Measurements from ENCODE around the gene ZNF668.

ZNF668 gene

DNA sequence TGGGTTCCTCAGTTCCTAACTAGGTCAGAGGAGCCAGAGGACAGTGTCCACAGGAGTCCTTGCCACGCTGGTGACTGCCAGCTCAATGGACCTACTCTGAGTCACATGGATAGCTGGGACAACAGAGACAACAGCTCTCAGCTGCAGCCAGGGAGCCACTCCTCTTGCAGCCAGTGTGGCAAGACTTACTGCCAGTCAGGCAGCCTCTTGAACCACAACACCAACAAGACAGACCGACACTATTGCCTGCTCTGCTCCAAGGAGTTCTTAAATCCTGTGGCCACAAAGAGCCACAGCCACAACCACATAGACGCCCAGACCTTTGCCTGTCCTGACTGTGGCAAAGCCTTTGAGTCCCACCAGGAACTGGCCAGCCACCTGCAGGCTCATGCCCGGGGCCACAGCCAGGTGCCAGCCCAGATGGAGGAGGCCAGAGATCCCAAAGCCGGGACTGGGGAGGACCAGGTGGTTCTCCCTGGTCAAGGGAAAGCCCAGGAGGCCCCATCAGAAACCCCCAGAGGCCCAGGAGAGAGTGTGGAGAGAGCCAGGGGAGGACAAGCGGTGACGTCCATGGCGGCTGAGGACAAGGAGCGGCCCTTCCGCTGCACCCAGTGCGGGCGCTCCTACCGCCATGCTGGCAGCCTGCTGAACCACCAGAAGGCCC is 6.8 kb upstream of the ZNF668 start:
- no peak for DNase-seq

DNA sequence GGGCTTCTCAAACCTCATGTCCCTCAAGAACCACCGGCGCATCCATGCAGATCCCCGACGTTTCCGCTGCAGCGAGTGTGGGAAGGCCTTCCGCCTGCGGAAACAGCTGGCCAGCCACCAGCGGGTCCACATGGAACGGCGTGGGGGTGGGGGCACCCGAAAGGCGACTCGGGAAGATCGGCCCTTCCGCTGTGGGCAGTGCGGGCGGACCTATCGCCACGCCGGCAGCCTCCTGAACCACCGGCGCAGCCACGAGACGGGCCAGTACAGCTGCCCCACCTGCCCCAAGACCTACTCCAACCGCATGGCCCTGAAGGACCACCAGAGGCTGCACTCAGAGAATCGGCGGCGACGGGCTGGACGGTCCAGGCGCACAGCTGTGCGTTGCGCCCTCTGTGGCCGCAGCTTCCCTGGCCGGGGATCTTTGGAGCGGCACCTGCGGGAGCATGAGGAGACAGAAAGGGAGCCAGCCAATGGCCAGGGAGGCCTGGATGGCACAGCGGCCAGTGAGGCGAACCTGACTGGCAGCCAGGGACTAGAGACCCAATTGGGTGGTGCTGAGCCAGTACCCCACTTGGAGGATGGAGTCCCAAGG is 6.1 kb upstream of the ZNF668 start:
- DNase-seq = no peak

DNA sequence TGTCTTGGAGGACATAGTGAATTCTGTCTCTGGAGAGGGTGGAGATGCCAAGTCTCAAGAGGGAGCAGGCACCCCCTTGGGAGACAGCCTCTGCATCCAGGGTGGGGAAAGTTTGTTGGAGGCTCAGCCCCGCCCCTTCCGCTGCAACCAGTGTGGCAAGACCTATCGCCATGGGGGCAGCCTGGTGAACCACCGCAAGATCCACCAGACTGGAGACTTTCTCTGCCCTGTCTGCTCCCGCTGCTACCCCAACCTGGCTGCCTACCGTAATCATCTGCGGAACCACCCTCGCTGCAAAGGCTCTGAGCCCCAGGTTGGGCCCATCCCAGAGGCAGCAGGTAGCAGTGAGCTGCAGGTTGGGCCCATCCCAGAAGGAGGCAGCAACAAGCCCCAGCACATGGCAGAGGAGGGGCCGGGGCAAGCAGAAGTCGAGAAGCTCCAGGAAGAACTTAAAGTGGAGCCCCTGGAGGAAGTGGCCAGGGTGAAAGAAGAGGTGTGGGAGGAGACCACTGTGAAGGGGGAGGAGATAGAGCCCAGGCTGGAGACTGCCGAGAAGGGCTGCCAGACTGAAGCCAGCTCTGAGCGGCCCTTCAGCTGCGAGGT is 5.4 kb upstream of the ZNF668 start:
- no peak for DNase-seq

DNA sequence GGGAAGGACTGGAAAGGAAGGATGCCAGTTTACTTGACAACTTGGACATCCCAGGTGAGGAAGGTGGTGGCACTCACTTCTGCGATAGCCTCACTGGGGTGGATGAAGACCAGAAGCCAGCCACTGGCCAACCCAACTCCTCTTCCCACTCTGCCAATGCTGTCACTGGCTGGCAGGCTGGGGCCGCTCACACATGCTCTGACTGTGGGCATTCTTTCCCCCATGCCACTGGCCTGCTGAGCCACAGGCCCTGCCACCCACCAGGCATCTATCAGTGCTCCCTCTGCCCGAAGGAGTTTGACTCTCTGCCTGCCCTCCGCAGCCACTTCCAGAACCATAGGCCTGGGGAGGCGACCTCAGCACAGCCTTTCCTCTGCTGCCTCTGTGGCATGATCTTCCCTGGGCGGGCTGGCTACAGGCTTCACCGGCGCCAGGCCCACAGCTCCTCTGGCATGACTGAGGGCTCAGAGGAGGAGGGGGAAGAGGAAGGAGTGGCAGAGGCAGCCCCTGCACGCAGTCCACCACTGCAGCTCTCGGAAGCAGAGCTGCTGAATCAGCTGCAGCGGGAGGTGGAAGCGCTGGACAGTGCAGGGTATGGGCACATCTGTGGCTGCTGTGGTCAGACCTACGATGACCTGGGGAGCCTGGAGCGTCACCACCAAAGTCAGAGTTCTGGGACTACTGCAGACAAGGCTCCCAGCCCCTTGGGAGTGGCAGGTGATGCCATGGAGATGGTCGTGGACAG is 4.7 kb upstream of the ZNF668 start:
- DNase-seq = no peak

DNA sequence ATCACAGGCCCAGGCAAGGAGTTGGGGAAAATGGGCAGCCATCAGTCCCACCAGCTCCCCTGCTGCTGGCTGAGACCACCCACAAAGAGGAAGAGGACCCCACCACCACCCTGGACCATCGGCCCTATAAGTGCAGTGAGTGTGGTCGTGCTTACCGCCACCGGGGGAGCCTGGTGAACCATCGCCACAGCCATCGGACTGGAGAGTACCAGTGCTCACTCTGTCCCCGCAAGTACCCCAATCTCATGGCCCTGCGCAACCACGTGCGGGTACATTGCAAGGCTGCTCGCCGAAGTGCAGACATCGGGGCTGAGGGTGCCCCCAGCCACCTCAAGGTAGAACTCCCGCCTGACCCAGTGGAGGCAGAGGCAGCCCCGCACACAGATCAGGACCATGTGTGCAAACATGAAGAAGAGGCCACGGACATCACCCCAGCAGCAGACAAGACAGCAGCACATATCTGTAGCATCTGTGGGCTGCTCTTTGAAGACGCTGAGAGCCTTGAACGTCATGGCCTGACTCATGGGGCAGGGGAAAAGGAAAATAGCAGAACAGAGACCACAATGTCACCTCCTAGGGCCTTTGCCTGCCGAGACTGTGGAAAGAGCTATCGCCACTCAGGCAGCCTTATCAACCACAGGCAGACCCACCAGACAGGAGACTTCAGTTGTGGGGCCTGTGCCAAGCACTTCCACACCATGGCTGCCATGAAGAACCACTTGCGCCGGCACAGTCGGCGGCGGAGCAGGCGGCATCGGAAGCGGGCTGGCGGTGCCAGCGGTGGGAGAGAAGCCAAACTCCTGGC is 3.8 kb upstream of the ZNF668 start:
- DNase-seq = no peak

DNA sequence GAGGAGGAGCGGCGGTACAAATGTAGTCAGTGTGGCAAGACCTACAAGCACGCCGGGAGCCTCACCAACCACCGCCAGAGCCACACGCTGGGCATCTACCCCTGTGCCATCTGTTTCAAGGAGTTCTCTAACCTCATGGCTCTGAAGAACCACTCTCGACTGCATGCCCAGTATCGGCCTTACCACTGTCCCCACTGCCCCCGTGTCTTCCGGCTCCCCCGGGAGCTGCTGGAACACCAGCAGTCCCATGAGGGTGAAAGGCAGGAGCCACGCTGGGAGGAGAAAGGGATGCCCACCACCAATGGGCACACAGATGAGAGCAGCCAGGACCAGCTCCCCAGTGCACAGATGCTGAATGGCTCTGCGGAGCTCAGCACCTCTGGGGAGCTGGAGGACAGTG is 3.0 kb upstream of the ZNF668 start:
- DNase-seq = no peak

DNA sequence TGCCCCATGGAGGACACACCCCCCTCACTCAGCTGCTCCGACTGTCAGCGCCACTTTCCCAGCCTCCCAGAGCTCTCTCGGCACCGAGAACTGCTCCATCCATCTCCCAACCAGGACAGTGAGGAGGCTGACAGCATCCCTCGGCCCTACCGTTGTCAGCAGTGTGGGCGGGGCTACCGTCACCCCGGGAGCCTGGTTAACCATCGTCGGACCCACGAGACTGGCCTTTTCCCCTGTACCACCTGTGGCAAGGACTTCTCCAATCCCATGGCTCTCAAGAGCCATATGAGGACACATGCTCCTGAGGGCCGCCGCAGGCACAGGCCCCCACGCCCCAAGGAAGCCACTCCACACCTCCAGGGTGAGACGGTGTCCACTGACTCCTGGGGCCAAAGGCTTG is 2.3 kb upstream of the ZNF668 start:
- no peak for DNase-seq

DNA sequence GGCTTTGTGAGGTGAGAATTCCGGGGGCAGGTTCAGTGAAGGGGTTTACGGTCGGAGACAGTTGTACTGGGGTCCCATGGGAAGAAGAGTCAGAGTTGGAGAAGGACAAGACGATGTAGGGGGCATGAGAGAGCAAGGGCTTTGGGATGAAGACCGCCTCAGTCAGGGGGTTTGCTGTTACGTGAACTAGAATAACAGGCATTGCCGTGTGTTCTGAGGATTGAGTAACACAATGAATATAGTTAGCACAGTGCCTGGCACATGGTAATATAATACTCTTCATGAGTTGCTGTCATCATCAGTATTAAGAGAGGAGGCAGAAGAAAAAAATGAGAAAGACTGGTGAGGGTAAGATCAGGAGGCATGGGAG is 759 bp upstream of the ZNF668 start:
- DNase-seq = no peak

DNA sequence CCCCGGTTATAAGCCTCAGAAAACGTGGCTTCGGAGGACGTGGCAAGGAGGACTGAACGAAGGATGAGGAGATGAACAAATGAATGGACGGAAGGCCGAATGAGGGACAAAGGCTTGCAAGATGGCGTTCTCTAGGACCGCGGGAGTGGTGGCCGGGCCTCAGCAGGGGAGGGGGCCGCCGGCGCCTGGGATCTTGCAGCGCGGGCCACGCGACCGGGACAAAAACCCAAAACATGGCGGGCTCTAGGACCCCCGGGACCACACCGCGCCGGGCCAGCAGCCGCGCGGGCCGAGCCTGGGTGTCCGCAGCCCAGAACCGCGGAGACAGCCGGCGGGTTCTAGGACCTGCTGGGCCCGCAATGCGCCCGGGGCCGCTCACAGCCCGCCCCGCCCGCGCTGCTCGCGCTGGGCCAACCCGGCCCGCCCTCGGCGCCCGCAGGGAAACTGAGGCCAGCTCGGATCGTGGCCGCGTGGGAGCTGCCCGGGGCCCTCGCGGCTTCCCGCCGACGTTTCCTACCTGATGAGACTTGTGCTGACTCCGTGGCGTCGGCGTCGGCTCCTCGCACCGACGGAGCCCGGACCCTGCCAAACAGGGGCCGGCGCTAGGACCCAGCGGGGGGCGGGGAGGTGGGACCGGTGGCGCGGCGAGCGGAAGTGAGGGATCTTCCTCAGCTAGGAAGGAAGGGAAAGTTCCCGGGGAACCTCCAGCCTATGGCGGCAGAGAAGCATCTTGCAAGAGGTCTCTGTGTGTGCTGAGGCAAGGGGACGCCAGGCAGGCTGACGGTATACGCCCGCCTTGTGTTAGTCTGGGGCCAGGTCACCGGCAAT is 684 bp downstream of the ZNF668 start:
- DNase-seq = peak; percentile 57

DNA sequence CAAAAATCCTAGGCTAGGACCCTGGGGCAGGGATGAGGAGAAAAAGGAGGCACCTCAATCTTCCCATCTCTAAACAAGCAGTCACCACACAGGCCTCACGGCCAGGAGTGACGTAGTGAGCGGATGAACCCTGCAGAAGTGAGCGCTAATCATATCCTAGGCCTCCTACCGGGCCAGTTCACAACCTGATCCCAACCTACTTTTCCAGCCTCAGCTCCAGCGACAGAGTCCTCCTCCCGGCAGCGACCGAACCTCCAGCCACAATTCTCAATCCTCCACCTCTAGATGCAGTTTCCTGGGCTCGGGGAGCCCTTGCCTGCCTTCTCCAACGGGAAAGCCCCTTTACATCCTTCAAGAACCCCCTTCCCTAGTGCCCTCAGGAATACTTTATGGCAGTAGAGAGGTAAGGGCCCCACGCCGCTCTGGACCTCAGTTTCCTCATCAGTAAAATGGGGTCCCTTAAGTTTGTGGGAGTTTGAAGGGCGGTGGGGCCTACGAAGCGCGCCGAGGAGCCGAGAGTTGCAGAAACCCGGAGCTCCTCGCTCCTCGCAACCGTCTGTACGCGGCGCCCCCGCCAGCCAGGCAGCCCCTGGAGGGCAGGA is 1.4 kb downstream of the ZNF668 start:
- no peak for DNase-seq

DNA sequence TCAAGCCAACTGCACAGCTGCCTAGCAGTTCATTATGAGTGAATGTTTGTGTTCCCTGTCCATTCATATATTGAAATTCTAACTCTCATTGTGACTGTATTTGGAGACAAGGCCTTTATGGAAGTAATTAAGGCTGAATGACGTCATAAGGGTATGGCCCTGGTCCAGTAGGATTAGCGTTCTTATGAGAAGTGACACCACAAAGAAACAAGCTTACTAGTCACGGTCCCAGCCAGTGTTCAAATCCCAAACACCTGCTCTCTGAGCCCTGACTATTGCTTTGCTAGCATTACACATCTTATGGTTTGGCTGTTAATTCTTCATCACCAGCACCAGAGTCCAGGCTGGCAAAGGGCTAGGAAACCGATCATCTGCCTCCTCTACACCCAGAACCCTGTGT is 2.2 kb downstream of the ZNF668 start:
- no peak for DNase-seq

DNA sequence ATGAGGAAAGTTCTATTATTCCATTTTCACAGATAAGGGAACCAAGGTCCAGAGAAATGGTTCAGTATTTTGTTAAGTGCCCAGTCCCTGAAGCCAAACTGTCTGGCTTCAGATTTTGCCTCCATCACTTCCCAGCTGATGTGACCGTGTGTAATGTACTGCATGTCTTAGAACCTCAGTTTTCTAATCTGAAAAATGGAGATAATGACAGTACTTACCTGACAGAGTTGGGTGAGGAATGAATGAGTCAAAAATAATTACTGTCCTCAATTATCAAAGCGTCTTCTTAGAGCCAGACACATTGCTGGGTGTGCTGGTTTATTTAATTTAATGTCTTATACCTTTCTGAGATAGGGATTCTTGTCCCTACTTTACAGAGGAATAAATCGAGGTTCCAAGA is 6.7 kb downstream of the ZNF668 start:
- no peak for DNase-seq

DNA sequence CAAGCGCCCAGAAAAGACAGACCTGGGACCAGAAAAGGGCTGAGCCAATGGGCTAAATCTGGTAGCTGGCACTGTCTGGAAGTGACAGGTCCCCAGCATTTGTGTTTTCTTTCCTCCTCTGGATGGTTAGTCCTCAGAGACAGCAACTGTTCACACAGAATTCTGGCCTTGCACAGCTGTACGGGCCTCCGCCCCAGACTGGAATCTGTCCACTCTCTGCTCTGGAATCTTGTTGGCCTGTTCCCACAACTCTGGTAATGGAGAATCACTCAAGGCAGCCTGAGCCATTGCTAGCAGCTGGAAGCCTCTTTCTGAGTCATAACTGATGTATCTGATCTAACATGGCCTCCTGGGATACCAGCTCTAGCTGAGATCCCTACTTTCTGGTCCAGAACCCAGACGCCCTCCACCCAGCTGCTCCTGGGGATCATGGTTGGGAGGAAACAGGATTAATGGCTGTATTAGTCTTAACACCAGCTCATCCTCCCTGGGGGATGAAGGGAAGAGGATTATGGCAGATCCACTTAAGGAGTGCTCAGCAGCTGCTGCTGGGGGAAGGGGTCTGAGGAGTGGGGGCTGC is 9.1 kb downstream of the ZNF668 start:
- DNase-seq = no peak

DNA sequence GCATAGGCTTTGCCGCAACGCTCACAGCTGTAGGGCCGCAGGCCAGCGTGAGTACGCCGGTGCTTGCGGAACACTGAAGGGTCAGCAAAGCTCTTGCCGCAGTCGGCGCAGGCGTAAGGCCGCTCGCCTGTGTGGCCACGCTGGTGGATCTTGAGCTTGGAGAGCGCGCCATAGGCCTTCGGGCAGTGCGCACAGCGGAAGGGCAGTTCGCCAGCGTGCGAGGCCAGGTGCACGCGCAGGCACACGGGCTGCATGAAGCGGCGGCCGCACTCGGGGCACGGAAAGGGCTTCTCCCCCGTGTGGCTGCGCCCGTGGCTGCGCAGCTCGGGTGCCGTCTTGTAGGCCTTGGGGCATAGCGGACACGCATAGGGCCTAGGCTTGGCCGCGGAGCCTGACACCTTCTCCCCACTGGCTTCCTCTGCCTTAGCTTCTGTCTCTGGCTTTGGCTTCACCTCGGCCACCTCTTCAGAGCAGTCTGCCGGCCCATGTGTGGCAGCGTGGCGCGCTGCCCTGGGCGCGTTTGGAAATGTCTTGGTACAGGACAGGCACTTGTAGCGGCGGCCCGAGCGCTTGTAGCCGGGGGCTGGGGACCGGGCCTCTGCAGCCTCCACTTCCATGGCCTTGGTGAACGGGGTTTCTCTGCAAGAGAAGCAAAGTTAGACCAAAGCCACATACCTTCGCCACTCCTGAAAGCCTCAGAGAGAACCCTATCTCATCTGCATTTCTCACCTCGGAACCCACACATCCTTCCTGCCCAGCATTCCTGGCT is 10.0 kb downstream of the ZNF668 start:
- DNase-seq = no peak

DNA sequence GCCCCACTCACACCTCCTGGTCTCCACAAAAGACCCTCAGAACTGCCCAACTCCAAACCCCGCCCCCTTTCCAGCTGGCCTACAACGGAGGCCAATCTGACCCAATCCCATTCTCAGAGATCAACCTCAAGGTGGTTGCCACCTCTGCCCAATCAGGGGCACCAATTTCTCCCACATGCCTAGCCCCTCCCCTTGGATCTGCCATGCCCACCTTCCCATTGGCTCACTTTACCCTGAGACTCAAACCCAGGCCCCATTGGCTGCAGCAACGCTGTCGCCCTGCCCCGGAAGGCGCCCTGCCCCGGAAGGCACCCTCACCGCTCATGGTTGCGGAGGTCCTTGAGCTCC is 10.6 kb downstream of the ZNF668 start:
- DNase-seq = no peak

DNA sequence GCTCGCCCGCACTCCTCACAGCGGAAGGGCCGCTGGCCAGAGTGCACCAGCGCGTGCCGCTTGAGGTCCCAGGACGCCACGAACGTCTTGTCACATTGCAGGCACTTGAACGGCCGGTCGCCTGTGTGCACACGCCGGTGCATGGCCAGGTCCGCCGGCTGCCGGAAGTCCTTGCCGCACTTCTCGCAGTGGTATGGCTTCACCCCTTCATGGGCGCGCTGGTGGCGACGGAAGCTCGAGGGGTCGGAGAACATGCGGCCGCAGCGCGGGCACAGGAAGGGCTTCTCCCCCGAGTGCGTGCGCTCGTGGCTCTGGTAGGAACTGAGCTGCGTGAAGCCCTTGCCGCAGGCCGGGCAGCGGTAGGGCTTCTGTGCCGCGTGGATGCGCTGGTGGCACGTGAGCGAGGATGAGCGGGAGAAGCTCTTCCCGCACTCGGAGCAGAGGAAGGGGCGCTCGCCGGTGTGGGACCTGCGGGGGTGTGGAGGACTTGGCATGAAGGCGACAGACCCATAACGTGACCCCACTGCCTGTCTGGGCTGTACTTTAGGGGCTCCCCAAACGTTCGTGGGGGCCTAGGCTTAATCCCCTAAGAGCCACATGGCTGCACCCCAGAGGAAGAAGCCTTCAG is 12.1 kb downstream of the ZNF668 start:
- DNase-seq = no peak

DNA sequence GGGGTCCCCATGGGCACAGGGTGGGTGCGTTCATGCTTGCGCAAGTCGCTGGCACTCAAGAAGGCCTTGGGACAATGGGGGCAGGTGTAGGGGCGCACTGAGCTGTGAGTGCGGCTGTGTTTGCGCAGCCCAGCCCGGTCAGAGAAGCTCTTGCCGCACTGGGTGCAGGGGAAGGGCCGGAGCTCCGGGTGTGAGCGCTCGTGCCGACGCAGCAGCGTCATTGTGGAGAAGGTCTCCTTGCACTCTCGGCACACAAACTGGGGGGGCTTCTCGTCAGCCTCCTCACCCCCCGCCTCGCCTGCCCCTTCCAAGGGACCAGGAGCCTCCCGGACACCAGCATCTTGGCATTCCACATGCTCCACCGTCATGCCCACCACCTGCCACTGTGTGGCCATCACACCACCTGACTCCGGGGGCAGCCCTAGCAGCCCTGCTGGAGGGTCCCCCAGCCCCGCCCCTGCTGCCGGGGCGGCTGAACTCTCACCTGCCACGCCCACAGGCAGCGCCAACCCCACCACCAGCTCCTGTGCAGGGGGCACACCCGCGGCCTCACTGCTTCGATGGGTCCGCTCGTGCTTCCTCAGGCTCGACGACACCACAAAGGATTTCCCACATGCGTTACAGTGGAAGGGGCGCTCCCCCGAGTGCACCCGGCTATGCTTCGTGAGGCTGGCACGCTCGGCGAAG is 12.8 kb downstream of the ZNF668 start:
- no peak for DNase-seq

DNA sequence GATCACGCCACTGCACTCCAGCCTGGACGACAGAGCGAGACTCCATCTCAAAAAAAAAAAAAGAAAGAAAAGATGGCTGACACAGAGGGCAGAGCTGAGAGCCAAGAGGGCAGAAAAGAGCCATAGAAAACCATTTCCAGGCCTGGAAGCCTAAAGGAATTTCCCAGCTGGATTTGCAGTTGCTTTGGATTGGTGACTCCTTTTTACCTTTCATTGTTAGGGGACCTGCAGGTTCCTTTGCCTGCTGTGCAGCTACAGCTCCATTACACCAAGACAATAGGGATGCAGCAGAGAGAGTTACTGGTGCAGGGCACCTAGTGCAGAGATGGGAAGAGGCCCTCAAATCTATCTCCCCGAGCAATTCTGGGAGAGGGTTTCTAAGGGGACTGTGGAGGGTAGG is 18.4 kb downstream of the ZNF668 start:
- DNase-seq = no peak

DNA sequence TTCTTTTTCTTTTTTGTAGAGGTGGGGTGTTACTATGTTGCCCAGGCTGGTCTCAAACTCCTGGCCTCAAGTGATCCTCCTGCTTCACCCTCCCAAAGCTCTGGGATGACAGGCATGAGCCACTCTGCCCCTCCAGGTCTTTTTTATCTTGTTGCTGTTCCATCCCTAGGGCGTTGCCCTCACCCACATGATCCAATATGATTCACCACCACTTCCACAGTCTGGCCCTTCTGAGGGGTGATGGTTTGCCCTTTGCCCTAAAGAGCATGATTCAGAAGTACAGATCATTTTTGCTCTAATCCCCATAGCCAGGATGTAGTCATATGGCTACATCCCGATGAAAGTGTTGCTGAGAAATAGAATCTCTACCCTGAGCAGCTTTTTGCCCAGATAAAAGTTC is 21.9 kb downstream of the ZNF668 start:
- no peak for DNase-seq

Measured in NCI-H748 treated with DMSO at 0.1 percent for 48 hours (cell line).